NCI-H69 (cell line): ENCODE data around the gene FKBP8.
"Not testable (repeated sequence)": the region's sequence is repeated elsewhere in the genome, so short reads cannot be mapped to it uniquely, and the experiment has no call there.

Experiments
- DNase-seq: peaks from one replicate; lab custom pipeline; 2025; lab: John Stamatoyannopoulos, UW

The FKBP8 gene

GRCh38 chr19:18542941-18543813 lies at the start of gene FKBP8:
Gene FKBP8, minus strand, starts transcription at chr19:18543573. Its CDS starts 1,603 bp downstream, at chr19:18541970.
- DNase-seq: peak; percentile 96

- not testable (repeated sequence) for DNase-seq
These were observed 49.4 kb upstream of the FKBP8 start for GRCh38 chr19:18592732-18593131.

- no peak for DNase-seq
These were observed 48.5 kb upstream of the FKBP8 start for GRCh38 chr19:18591735-18592385.

DNA sequence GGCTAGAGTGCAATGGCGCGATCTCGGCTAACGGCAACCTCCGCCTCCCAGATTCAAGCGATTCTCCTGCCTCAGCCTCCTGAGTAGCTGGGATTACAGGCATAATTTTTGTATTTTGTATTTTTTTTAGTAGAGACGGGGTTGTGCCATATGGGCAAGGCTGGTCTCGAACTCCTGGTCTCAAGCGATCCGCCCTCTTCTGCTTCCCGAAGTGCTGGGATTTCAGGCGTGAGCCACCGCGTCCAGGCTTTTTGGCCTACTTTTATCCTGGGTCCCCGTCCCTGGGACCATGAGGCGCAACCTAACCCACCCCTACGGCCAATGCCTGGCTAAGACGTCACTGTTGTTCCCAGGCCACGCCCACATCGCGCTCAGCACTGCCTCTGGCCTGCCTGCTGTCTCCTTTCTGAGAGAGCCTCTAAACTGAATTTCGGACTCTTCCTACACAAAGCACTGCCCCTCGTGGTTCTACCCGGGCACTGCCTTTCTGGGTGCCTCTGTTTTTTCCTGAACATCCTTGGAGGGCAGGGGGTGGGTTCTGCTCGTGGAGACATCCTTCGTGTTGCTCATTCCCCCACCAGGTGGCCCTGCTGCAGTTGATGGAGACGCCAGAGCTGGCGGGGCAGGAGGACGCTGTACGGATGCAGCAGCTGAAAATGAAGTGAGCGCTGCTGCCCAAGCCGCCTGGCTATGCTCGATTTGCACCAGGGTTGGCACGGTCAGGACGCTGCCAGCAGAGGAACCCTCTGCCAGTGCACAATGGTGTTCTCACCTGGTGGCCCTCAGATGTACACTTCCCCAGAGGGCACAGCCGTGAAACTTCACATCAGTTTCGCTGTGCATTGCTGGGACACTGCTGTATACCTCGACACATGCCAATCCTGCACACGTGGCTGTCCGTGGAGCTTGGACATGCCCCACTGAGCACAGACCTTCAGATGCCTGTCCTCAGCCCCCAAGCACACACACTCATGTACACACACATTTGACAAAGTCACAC lies 47.2 kb upstream of the FKBP8 start:
- peak; percentile 97 for DNase-seq

DNA sequence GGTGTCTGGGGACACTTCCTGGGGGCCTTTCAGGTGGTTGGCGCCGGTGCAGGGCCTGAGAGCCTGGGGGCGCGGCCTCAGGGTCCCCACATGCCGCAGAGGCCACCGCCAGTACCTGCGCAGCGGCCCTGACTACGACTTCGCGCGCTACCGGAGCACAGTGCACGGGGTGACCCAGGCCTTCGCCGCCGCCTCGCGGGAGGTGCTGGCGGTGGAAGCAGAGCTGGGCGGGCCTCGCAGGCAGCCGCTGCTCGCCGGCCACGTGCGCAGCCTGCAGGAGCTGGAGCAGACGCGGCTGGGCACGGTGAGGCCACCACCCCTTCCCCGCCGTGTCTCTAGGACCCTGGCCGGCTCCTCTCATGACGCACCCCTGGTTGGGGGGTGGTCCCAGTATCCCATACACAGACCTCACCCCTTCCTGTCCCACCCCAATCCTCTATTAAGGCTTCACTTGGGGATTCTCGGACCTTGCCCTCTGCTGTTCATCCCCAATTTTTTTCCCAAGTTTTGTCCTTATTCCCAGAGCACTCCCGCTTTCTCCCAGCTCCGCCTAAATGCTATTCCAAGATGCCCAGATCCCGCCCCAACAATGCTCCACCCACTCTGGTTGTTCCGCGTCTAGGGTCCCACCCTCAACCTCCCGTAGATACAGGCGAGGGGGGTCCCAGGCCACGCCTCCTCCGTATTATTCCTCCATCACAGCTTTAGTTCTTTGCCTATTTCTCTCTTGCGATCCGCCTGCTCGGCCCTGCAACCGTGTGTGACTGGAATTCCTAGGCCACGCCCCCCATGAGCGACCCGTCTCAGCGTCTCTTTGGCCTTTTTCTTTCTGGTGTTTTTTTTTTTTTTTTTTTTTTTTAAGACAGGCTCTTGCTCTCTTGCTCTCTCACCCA lies 46.3 kb upstream of the FKBP8 start:
- DNase-seq: peak; percentile 92

DNA sequence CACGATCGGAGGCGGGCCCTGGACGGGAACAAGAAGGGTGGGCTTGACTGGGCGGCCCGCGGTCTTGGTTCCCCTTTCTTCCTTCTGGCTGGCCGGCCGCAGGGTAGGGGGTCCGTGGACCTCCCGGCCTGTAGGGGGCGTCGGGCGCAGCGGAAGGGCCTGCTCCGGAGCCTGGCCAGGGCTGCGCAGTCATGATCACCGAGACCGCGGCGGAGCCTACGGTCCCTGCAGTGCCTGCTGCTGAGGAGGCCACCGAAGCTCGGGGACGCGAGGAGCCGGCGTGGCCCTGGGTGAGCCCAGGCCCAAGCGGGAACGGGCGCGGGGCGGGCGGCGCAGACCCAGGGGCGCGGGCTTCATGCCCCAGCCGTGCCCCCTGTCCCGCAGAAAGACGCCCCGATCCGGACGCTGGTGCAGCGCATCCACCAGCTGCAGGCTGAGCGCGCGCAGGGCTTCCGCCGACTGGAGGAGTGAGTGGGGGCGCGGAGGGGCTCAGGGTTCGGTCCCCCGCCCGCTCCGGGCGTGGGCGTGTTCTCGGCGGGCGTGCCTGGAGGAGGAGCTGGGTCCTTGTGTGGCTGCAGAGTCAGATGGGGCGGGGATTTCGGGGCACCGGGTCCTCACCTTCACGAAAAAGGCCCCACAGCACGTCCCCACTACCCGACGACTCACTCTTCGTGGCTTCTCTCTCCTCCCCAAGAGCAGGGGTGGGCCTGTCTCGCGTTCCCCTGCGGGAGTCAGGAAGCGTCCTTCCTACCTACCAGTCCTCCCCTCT lies 45.4 kb upstream of the FKBP8 start, which contains the start of gene REX1BD:
REX1BD (plus strand) TSS at position 188 of the 769 bp plus-strand sequence; CDS start at position 192, 4 bp downstream.
- peak; percentile 91 for DNase-seq

- no peak for DNase-seq
These were observed 44.7 kb upstream of the FKBP8 start for GRCh38 chr19:18587962-18588610.

DNA sequence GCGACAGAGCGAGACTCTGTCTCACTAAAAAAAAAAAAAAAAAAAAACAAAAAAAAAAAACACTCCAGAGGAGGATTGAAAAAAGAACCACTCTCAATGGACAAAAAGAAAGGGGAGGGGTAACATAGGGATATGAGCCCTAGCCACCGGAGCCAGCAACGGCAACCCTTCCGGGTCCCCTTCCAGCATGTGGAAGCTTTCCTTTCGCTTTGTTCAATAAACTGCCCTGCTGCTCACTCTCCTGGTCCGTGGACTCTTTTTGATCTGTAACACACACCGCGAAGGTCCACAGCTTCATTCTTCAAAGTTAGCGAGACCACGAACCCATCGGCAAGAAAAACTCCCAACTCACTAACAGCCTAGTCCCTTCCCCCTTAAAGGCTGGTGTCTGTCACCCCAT lies 44.2 kb upstream of the FKBP8 start:
- DNase-seq: no peak

DNA sequence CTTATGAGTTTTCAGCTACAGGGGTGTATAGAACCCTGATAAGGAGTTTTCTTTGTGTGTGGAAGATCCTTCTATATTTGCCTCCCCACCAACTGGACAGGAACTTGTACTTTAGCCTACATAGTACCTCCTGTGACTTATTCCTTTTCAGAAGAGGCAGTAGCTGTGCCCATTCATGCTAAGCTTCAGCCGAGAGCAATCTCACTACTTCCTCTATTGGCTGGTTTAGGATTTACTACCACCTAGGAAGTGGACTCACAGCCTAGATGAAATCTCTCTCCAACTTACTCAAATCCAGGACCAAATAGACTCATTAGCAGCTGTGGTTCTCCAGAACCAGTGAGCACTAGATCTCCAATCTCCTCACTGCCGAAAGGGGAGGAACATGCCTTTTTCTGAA lies 42.9 kb upstream of the FKBP8 start:
- DNase-seq: no peak

DNA sequence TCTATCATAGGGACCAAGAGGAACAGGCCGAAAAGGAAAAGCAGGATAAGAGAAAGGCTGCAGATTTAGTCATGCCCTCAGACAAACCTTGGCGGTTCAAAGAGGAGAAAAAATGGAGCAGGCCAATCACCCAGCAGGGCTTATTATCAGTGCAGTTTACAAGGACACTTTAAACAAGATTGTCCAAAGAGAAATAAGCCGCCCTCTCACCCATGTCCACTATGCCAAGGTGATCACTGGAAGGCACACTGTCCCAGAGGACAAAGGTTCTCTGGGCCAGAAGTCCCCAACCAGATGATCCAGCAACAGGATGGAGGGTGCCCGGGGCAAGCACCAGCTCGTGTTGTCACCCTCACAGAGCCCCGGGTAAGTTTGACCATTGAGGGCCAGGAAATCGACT lies 36.9 kb upstream of the FKBP8 start:
- DNase-seq: no peak

GRCh38 chr19:18577365-18577914 lies 34.1 kb upstream of the FKBP8 start:
- DNase-seq: no peak

DNA sequence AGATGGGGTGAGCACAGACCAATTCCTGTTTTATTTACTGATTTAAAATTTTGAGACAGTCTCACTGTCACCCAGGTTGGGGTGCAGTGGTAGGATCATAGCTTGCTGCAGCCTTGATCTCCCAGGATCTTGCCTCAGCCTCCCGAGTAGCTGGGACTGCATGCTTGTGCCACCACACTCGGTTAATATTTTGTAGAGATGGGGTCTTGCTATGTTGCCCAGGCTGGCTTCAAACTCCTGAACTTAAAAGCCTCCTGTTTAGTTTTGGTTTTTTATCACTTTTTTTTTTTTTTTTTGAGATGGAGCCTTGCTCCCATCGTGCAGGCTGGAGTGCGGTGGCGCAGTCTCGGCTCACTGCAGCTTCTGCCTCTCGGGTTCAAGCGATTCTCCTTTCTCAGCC lies 33.0 kb upstream of the FKBP8 start:
- DNase-seq: no peak

GRCh38 chr19:18574691-18575291 lies 31.4 kb upstream of the FKBP8 start:
- DNase-seq: no peak

DNA sequence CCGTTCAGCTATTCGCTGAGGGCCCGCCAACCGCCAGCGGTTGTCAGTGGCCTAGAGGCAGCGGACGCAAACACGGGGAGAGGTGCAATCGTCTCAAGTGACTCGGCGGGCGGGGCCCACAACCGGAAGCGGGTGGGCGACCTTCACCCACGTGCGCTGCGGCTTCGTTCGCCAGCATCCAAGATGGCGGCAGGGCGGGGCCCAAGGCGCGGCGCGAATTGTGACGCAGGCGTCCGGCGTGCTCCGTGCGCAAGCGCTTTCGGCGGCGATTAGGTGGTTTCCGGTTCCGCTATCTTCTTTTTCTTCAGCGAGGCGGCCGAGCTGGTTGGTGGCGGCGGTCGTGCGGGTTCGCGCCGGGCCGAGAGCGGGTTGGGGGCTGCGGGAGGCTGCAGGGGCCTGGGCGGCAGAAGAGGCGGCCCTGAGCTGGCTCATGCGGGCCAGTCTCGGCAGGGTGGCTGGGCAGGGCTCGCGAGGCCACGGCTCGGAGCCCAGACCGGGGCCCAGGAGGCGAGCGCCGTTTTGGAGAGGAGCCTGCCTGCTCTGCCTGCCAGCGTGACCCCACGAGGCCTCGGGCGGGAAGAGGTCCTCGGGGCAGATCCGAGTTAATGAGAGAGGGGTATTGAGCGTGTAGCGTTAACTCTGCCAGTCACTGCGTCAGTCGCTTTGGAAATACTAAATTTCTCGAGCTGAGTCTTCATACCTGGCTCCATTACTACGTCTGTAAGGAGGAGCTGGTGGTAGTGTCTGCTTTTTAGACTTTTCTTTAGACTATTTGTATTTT lies 28.4 kb upstream of the FKBP8 start, which contains the start of gene UBA52:
UBA52 (plus strand) TSS at position 294 of the 781 bp plus-strand sequence. CDS start 1,444 bp downstream, outside the sequence.
- DNase-seq: peak; percentile 99

DNA sequence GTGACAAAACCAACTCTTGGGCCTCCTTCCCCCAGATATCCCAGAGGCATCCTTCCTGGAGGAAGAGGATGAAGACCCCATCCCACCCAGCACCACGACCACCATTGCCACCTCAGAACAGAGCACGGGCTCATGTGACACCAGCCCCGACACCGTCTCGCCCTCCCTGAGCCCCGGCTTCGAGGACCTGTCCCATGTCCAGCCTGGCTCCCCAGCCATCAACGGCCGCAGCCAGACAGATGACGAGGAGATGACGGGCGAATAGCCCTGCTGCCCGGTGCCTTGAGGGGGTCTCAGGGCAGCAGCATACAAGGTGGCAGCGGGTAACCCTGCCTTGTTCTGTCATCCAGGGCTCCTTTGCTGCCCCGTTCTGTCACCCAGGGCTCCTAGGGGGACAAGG lies 25.0 kb upstream of the FKBP8 start:
- DNase-seq: no peak

DNA sequence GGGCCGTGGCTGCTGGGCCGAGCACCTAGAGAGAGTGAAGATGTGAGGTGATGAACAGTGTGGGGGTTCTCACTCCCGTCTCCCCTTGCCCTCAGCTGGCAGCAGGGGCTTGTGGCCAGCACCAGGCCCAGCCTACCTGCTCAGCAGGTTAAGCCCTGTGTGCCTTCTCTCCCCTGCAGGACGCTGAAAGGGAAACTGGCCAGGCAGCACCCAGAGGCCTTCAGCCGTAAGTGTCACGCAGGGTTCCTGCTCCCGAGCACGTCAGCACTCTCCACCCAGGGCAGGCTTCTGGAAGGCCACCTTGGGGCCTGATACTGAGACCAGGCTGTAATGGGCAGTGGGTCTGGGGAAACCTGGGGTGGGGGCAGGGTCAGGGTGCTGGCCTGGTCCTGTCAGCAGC lies 23.6 kb upstream of the FKBP8 start:
- DNase-seq: no peak

DNA sequence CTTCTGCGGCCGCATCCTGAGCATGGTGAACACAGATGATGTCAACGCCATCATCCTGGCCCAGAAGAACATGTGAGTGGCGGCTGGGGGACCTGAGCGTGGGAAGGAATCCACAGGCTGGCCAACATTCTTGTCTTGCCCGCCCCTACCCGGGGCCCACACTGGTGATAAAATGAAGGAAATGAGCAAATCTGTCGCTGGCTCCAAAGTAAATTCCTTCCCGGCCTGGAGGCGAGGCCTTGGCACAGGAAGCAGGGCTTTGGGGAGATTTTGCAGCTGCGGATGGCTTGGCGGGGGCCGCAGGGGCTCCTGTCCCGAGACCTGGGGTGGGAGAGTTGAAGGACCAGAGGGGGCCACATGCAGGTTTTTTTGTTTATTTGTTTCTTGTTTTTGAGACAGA lies 18.7 kb upstream of the FKBP8 start:
- DNase-seq: no peak

DNA sequence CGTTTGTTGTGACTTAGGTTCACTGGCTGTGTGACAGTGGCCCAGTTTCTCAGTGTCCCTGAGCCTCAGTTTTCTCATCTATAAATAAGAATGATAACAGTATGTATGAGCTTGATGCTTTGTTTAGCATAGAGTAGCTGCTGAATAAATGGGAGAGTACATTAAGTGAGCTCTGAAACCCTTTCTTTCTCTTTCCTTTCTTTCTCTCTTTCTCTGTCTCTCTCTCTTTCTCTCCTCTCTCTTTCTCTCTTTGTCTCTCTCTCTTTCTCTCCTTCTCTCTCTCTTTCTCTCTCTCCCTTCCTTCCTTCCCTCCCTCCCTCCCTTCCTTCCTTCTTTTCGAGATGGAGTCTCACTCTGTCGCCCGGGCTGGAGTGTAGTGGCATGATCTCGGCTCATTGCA lies 16.3 kb upstream of the FKBP8 start:
- DNase-seq: no peak
